Measurements from ENCODE around the gene RSAD2.

DNA sequence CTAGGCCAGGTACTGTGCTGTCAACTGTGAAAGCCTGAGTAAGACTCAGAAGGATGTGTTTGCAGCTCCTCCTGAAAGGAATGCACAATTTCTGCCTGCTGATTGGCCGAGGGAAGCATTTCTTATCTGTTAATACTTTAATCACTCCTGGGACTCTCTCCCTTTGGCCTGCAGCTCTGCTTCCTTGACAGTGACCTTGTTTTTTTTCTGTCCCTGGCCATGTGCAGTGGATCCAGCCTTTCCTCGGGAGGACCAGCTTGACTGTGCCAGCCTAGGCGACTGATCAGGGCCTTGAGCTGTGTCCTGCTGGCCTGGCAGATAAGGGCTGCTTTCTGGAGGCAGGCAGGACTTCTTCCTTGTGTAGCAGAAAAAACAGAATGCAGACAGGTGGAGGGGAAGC, 49.6 kb downstream of the RSAD2 start:
- TF ChIP-seq POLR2A (IDR thresholded peaks at IDR 0.05; ENCODE audit: low read depth) (no peak), POLR2AphosphoS5 (IDR thresholded peaks at IDR 0.05) (no peak)

Data from esophagus muscularis mucosa (tissue), 2 donors.